K562 (cell line): ENCODE results near the gene TMOD3. TPM values are rescaled to one million over a fixed set of nuclear protein-coding genes. Genes with fewer than 3 reads are reported as not detected.

Experiments used
- ATAC-seq: fragments of 200-7000 bp; cut with Tn5 transposase; 3 replicates; pipeline ENCODE4 v1.9.1; 2020; ENCODE audit warnings: moderate library complexity
- BruUV-seq: library from RNA; stranded (reverse); fragments of 400-500 nt; replicated peaks from 2 replicates; lab custom pipeline; 2021; lab: Mats Ljungman, UMichigan
- CTCF ChIA-PET: fragments of 300-600 bp; formaldehyde crosslinking; extraction: SDS; loops from one replicate; lab custom pipeline; 2021; ENCODE audit warnings: low intra/inter-chr PET ratio; lab: Yijun Ruan, JAX
- POLR2A ChIA-PET: fragments of 300-600, 350-650 bp; sonication (Branson Sonifier 250); formaldehyde crosslinking; extraction: SDS; loops from one replicate; lab custom pipeline; 2021; ENCODE audit warnings: antibody characterized with exemption, inconsistent platforms; lab: Yijun Ruan, JAX
- DNase-seq, 4 experiments: peaks; one replicate each; pipeline versions ENCODE4 v3.0.0 to v3.0.0-alpha.2; 2011 to 2018; ENCODE audit warnings: low spot score in 3 of 4, mixed read lengths in 3 of 4; ENCODE audit errors: extremely low read depth in 1 of 4
- FAIRE-seq: peaks from 2 replicates; lab custom pipeline; 2011; peaks lifted over from hg19 to GRCh38; lab: Jason Lieb, UNC
- H2AFZ ChIP-seq: 2 replicates; pipeline ENCODE4 v1.6.0; 2011; ENCODE audit warnings: low read depth, low read length, control low read depth, inconsistent platforms
- H3K27ac ChIP-seq: fragments of 200-600 bp; 3 replicates; pipeline ENCODE4 v1.8.0; 2011; ENCODE audit warnings: low read depth, mild to moderate bottlenecking, control low read depth, inconsistent platforms, low read length, moderate library complexity, mixed read lengths; ENCODE audit errors: extremely low read depth
- H3K27me3 ChIP-seq, 2 experiments: fragments of 300-600 bp in 1 of 2; 2 replicates in 1 of 2; 3 replicates in 1 of 2; pipeline versions ENCODE4 v1.6.0 to v1.8.0; 2011; ENCODE audit warnings: inconsistent platforms in 2 of 2, low read length in 2 of 2, mild to moderate bottlenecking in 1 of 2, mixed read lengths in 1 of 2, moderate library complexity in 1 of 2; ENCODE audit not compliant: control insufficient read depth in 2 of 2, insufficient read depth in 2 of 2
- H3K36me3 ChIP-seq: fragments of 300-600 bp; 3 replicates; pipeline ENCODE4 v1.8.0; 2011; ENCODE audit warnings: mild to moderate bottlenecking, low read length, inconsistent platforms; ENCODE audit not compliant: control insufficient read depth, insufficient read depth
- H3K4me1 ChIP-seq, 2 experiments: fragments of 200-600 bp in 1 of 2; replicated peaks in 1 of 2; 2 replicates in 1 of 2; 3 replicates in 1 of 2; pipeline versions ENCODE4 v1.5.1 to v1.8.0; 2011; ENCODE audit warnings: inconsistent platforms in 2 of 2, low read length in 2 of 2, mild to moderate bottlenecking in 1 of 2, mixed read lengths in 1 of 2, moderate library complexity in 1 of 2; ENCODE audit not compliant: control insufficient read depth in 2 of 2, insufficient read depth in 2 of 2
- H3K4me2 ChIP-seq: 2 replicates; pipeline ENCODE4 v1.6.1; 2011; ENCODE audit warnings: low read length, control low read depth, inconsistent platforms, mixed read lengths; ENCODE audit not compliant: insufficient read depth
- H3K4me3 ChIP-seq: fragments of 200-600 bp; sonication (generic), shearing (Covaris generic); 2 replicates; pipeline ENCODE4 v1.5.1; 2016; ENCODE audit warnings: control low read depth, inconsistent platforms
- H3K79me2 ChIP-seq: fragments of 200-600 bp; 3 replicates; pipeline ENCODE4 v1.8.0; 2011; ENCODE audit warnings: low read length, inconsistent platforms; ENCODE audit not compliant: control insufficient read depth, insufficient read depth
- H3K9ac ChIP-seq, 2 experiments: 2 replicates each; pipeline versions ENCODE4 v1.6.0 to v1.6.1; 2011; ENCODE audit warnings: low read depth in 2 of 2, low read length in 2 of 2, control low read depth in 1 of 2, inconsistent platforms in 1 of 2, mild to moderate bottlenecking in 1 of 2, mixed read lengths in 1 of 2; ENCODE audit not compliant: insufficient read depth in 1 of 2
- H3K9me1 ChIP-seq: one replicate; pipeline ENCODE4 v1.6.0; 2011; ENCODE audit warnings: inconsistent platforms, mild to moderate bottlenecking, low read length, moderate library complexity; ENCODE audit not compliant: control insufficient read depth, insufficient read depth
- H3K9me3 ChIP-seq: replicated peaks from 2 replicates; pipeline ENCODE4 v1.5.1; 2011; ENCODE audit warnings: low read depth, low read length, inconsistent platforms; ENCODE audit not compliant: control insufficient read depth, insufficient read depth
- H4K20me1 ChIP-seq: replicated peaks from 2 replicates; pipeline ENCODE4 v1.6.1; 2011; ENCODE audit warnings: low read length, inconsistent platforms, mixed read lengths; ENCODE audit not compliant: control insufficient read depth, insufficient read depth
- CREB3L1 ChIP-seq: fragments of 450-650 bp; IDR thresholded peaks from 2 replicates; pipeline ENCODE4 v1.6.1; 2014; ENCODE audit warnings: low read depth, mild to moderate bottlenecking, moderate library complexity, borderline replicate concordance
- GABPB1 ChIP-seq: sonication (generic); formaldehyde crosslinking; IDR thresholded peaks from 2 replicates; pipeline ENCODE4 v1.8.0; 2022; ENCODE audit warnings: mild to moderate bottlenecking, missing genetic modification reagents
- SPI1 ChIP-seq: IDR thresholded peaks from 2 replicates; pipeline ENCODE4 v1.6.1; 2011; ENCODE audit warnings: low read depth, low read length, control low read depth, borderline replicate concordance
- ZBTB43 ChIP-seq: sonication (generic); formaldehyde crosslinking; IDR thresholded peaks from 2 replicates; pipeline ENCODE4 v1.8.0; 2023; ENCODE audit warnings: mild to moderate bottlenecking, missing genetic modification reagents
- ZNF431 ChIP-seq: sonication (generic); formaldehyde crosslinking; IDR thresholded peaks from 2 replicates; pipeline ENCODE4 v1.8.0; 2022; ENCODE audit warnings: mild to moderate bottlenecking, missing genetic modification reagents
- ZNF780A ChIP-seq: fragments of 250-450 bp; sonication (Bioruptor Pico); IDR thresholded peaks from 2 replicates; pipeline ENCODE4 v1.5.0; 2021; ENCODE audit warnings: mild to moderate bottlenecking
- WGBS: fragments of 100-300 bp; shearing (Covaris generic); methylation state at CpG from one replicate; pipeline ENCODE4 v1.1.6; 2016; ENCODE audit warnings: low coverage, mixed read lengths; ENCODE audit not compliant: insufficient coverage; ENCODE audit errors: missing lambda C conversion rate; 5-methylcytosine and 5-hydroxymethylcytosine counted together
- in situ Hi-C: fragments of 300-500 bp; cut with MboI; formaldehyde crosslinking; loops from 4 replicates; pipeline ENCODE4 v1.15.0; 2018; ENCODE audit warnings: inconsistent platforms, mixed read lengths
- intact Hi-C: fragments of 100-400 bp; cut with micrococcal nuclease; formaldehyde crosslinking; loops from 2 replicates; pipeline ENCODE4 v1.14.2; 2022
- polyA plus RNA-seq, 8 experiments: library from polyadenylated mRNA; depleted of rRNA in 4 of 8; stranded (reverse) in 5 of 8; unstranded in 3 of 8; fragments of >200 nt; fragmentation: Nextera tagmentation in 2 of 8; fragmentation: Illumina TruSeq in 1 of 8; extraction: Ambion mirVana in 2 of 8; extraction: Trizol in 1 of 8; gene quantifications; 2 replicates each; pipeline versions ENCODE4 v1.2.1 to v1.2.3, GENCODE V29; 2011 to 2014; ENCODE audit warnings: inconsistent platforms in 1 of 8, missing spikeins in 1 of 8
- total RNA-seq, 7 experiments: library from RNA; depleted of rRNA in 6 of 7; stranded (reverse); fragments of >200 nt in 6 of 7; fragmentation: Illumina TruSeq in 2 of 7; extraction: Trizol in 2 of 7; gene quantifications; 2 replicates each; pipeline versions ENCODE4 v1.2.1 to v1.2.3, GENCODE V29; 2011 to 2021; ENCODE audit warnings: low replicate concordance in 1 of 7

TMOD3 gene
- total and polyA plus RNA-seq, 9 of the 15 experiments (the other 6 are each of a cell fraction or from before 2014, with no cell fraction given): 6.8 to 45.0 (median 30.9) TPM

GRCh38 chr15:51841406-51842040, 12.1 kb downstream of the TMOD3 start:
- FAIRE-seq (no peak), ATAC-seq (no peak), DNase-seq (no peak)
- Histone ChIP-seq H3K4me2 (no peak overlapping the region), H3K4me1 (peaks cover 4 to 46% of the 10 kb centered on the region in 2 experiments), H3K79me2 (peaks cover 93% of the 10 kb centered on the region), H3K9ac (no peak overlapping the region), H3K27ac (no peak overlapping the region), H3K4me3 (no peak overlapping the region), H3K9me3 (no peaks in the 10 kb centered on the region), H4K20me1 (peaks cover 22% of the 10 kb centered on the region), H2AFZ (no peak overlapping the region), H3K27me3 (no peaks in the 10 kb centered on the region), H3K9me1 (no peaks in the 10 kb centered on the region), H3K36me3 (no peaks in the 10 kb centered on the region)
- CTCF ChIA-PET: no interaction called here
- TF ChIP-seq ZNF780A (CRISPR knock-in tag) (no peak), CREB3L1 (no peak), SPI1 (peak; percentile 52; the same call in 1 of the 2 replicates), GABPB1 (no peak), ZNF431 (CRISPR knock-in tag) (no peak), ZBTB43 (CRISPR knock-in tag) (no peak)
- 54% methylated on average over 5 of the region's 5 CpGs for WGBS
- in situ Hi-C loops: no loop called here
- POLR2A ChIA-PET: interaction anchor here (0.6 to 3.7 kb wide), 6 partner anchors 9 to 223 kb away, joined by 3 to 18 read pairs (median 4); partner anchors contain the start of gene TMOD3
- intact Hi-C loops: no loop called here
- BruUV-seq: no TSS peak
